ENCODE data around the gene FUZ. TPM values are rescaled to one million over a fixed set of nuclear protein-coding genes. Genes with fewer than 3 reads are reported as not detected.

Gene FUZ
- total RNA-seq, 4 donors from 2014 or later: 20.1 to 40.1 (median 33.3) TPM

DNA sequence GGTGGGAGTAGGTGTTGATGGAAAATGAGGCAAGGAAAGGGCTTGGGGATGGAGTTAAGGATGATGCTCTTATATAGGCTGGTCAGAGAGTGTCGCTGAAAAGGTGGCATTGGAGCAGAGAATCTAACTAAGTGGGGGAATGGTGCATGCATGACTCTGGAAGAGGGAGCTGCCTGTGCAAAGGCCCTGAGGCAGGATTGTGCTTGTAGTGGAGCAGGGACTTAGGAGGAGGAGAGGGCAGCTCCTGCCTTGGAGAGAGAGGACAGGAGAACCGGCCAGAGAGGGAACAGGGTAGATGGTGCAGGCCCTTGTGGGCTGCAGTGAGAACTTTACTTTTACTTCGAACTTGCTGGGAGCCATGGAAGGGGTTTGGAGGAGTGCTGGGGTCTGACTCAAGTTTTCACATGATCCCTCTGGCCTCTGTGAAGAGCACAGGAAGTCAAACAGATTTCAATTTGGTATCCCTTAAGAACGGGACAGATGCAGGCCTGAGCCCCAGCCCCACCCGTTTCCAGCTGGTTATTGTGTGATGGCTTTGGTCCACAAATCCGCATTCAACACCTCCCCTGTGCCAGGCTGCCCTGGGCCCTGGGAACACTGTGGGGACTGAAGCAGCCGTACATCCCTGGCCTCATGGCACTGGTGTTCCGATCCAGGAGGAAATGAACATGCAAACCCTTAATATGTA, 39.3 kb downstream of the FUZ start:
- H3K4me1 ChIP-seq: peaks cover 0 to 3% of the 10 kb centered on the region in 2 donors
- no peaks in the 10 kb centered on the region for H3K27me3 ChIP-seq
- H3K4me3 ChIP-seq (replicated peaks in 1 of 3): no peak overlapping the region
- WGBS, 2 donors: 75 to 85% methylated on average over 8 of the region's 8 CpGs
- intact Hi-C loops (cut with DNase I): no loop called here
- H3K36me3 ChIP-seq: no peaks in the 10 kb centered on the region
- TF ChIP-seq, protein P1, sequence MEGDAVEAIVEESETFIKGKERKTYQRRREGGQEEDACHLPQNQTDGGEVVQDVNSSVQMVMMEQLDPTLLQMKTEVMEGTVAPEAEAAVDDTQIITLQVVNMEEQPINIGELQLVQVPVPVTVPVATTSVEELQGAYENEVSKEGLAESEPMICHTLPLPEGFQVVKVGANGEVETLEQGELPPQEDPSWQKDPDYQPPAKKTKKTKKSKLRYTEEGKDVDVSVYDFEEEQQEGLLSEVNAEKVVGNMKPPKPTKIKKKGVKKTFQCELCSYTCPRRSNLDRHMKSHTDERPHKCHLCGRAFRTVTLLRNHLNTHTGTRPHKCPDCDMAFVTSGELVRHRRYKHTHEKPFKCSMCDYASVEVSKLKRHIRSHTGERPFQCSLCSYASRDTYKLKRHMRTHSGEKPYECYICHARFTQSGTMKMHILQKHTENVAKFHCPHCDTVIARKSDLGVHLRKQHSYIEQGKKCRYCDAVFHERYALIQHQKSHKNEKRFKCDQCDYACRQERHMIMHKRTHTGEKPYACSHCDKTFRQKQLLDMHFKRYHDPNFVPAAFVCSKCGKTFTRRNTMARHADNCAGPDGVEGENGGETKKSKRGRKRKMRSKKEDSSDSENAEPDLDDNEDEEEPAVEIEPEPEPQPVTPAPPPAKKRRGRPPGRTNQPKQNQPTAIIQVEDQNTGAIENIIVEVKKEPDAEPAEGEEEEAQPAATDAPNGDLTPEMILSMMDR (IDR thresholded peaks at IDR 0.05): no peak
- TF ChIP-seq POLR2A (IDR thresholded peaks at IDR 0.05): no peak
- no peaks in the 10 kb centered on the region for H3K9me3 ChIP-seq
- H3K27ac ChIP-seq: no peak overlapping the region
- no peak for DNase-seq

DNA sequence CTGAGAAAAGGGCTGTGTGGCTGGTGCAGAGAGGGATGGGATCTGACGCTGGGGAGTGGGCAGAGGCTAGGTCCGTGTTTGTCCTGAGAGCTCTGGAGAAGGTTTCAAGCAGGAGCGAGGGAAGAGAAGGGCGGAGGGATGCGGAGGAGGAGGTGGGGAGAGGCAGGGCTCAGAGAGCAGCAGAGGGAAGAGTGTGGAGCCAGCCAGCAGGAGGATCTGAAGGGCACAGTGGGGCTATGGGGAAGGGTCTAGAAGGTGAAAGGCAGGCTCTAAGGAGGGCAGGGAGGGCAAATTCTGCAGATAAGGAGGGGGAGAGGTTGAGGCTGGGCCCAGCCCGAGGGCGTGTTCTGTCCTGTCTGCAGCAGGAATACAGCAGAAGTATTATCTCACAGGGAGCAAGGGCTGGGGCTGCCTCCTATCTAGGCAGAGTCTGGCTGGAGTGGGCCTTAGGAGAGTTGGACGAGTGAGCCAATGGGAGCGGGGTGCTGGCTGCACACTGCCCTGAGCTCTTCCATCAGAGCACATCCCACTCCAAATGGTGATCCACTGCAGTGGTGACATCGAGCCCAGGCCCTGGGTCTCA, 40.2 kb downstream of the FUZ start:
- Histone ChIP-seq H3K27me3 (no peaks in the 10 kb centered on the region), H3K4me1 (peaks cover 7 to 12% of the 10 kb centered on the region in 2 donors), H3K4me3 (replicated peaks in 1 of 3) (no peak overlapping the region), H3K9me3 (no peaks in the 10 kb centered on the region), H3K27ac (no peak overlapping the region), H3K36me3 (no peaks in the 10 kb centered on the region)
- no peak for DNase-seq
- intact Hi-C loops (cut with DNase I): no loop called here
- TF ChIP-seq POLR2A (IDR thresholded peaks at IDR 0.05): no peak
- TF ChIP-seq, protein P1 (IDR thresholded peaks at IDR 0.05): no peak
- WGBS, 2 donors: 92% methylated on average over 9 to 10 of the region's 10 CpGs

DNA sequence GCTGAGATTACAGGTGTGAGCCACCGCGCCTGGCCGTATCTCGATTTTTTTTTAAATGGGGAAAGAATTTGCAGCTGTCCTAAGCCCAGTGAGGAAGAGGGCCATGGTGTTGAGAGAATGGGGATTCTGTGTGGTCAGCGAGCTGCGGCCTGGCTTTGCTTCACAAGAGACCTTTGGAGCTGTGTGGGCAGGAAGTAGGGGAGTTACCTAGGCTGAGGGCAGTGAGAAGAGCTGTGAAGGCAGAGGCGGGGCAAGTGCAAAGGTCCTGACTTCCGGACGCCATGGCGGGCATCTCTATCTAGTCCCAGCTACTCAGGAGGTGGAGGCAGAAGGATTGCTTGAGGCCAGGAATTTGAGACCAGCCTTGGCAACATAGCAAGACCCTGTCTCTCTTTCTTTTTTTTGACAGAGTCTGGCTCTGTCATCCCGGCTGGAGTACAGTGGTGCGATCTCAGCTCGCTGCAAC, 41.4 kb downstream of the FUZ start:
- TF ChIP-seq, protein P1 (IDR thresholded peaks at IDR 0.05): no peak
- TF ChIP-seq POLR2A (IDR thresholded peaks at IDR 0.05): no peak
- WGBS, 2 donors: 91 to 92% methylated on average over 13 of the region's 13 CpGs
- Histone ChIP-seq H3K27me3 (no peaks in the 10 kb centered on the region), H3K36me3 (no peaks in the 10 kb centered on the region), H3K27ac (no peak overlapping the region), H3K9me3 (no peaks in the 10 kb centered on the region), H3K4me3 (replicated peaks in 1 of 3) (no peak overlapping the region), H3K4me1 (peaks cover 7 to 16% of the 10 kb centered on the region in 2 donors)
- DNase-seq: no peak
- intact Hi-C loops (cut with DNase I): no loop called here

DNA sequence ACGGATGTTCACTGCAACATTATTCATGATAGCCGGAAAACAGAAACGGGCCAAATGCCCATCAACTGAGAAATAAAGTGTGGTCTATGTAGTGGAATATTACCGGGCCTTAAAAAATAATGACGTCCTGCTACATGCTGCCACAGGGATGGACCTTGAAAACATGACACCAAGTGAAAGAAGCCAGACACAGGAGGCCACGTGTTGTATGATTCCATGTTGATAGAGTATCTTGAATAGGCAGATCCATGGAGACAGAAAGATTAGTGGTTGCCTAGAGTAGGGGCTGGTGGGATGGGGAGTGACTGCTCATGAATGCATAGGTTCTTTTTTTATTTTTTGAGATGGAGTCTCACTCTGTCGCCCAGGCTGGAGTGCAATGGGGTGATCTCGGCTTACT, 42.6 kb downstream of the FUZ start:
- Histone ChIP-seq H3K27me3 (no peaks in the 10 kb centered on the region), H3K4me1 (peaks cover 13 to 21% of the 10 kb centered on the region in 2 donors), H3K9me3 (no peaks in the 10 kb centered on the region), H3K4me3 (replicated peaks in 1 of 3) (no peak overlapping the region), H3K36me3 (no peaks in the 10 kb centered on the region), H3K27ac (no peak overlapping the region)
- intact Hi-C loops (cut with DNase I): no loop called here
- no peak for TF ChIP-seq POLR2A (IDR thresholded peaks at IDR 0.05)
- no peak for DNase-seq
- WGBS, 2 donors: 90 to 93% methylated on average over 8 of the region's 8 CpGs

DNA sequence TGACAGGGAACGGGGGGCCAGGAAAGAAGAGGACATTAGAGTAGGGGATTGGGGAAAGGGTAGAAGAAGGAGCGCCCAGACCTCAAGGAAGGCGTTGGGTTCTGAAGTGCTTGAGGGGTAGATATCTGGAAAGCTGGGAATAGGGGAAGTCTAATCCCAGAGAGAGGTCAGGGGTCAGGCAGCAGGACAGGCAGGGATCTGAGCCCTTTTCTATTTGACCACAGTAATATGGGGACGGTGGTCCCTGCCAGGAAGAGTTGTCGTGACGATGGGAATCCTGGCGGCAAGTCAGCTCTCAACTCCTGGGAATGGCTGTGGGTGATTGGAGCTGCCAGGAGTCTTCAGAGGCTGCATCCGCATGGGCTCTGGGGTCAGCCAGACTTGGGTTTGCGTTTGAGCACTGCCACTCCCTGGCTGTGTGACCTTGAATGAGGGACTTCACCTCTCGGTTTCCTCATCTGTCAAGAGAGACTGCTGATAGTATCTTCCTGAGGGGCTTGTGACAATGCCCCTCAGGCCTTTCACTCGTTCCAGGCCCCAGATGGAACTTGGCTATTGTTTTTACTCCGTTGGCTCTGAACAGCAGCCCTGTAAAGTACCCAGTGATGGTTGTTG, 45.0 kb downstream of the FUZ start:
- no peak for DNase-seq
- intact Hi-C loops (cut with DNase I): loop anchor here (10.0 kb wide), 1 partner anchor 107 kb away; the partner anchor contains the start of genes AKT1S1 and TBC1D17
- 56 to 62% methylated on average over 12 of the region's 12 CpGs for WGBS, 2 donors
- peaks cover 14 to 21% of the 10 kb centered on the region in 2 donors for H3K4me1 ChIP-seq
- no peaks in the 10 kb centered on the region for H3K27me3 ChIP-seq
- TF ChIP-seq, protein P1 (IDR thresholded peaks at IDR 0.05): no peak
- no peak for TF ChIP-seq POLR2A (IDR thresholded peaks at IDR 0.05)
- H3K9me3 ChIP-seq: no peaks in the 10 kb centered on the region
- no peaks in the 10 kb centered on the region for H3K36me3 ChIP-seq
- H3K27ac ChIP-seq: peak overlapping the region in 1 of 3 donors; percentile 56
- peak overlapping the region in 1 of 3 donors; percentile 88 for H3K4me3 ChIP-seq (replicated peaks in 1 of 3)

Data from thyroid gland (tissue), 4 donors.